HepG2 (cell line): ENCODE measurements around the gene AIDA. TPM values are rescaled to one million over a fixed set of nuclear protein-coding genes. Genes with fewer than 3 reads are reported as not detected.

Experiments
- HNRNPK ChIP-seq: fragments of 200-400 bp; formaldehyde crosslinking; IDR thresholded peaks from 2 replicates; pipeline ENCODE4 v1.6.1; 2018; ENCODE audit warnings: low read length, low read depth, moderate library complexity, mild to moderate bottlenecking; ENCODE audit not compliant: poor library complexity, severe bottlenecking
- MZF1 ChIP-seq: sonication (generic); formaldehyde crosslinking; IDR thresholded peaks from 2 replicates; pipeline ENCODE4 v1.8.1; 2023; ENCODE audit warnings: mild to moderate bottlenecking, missing genetic modification reagents, borderline replicate concordance
- ZIK1 ChIP-seq: sonication (generic); formaldehyde crosslinking; IDR thresholded peaks from 2 replicates; pipeline ENCODE4 v1.5.0; 2020; ENCODE audit warnings: mild to moderate bottlenecking, low read depth, missing genetic modification reagents, borderline replicate concordance
- ZNF747 ChIP-seq: sonication (generic); formaldehyde crosslinking; IDR thresholded peaks from 2 replicates; pipeline ENCODE4 v1.8.1; 2023; ENCODE audit warnings: missing genetic modification reagents, mild to moderate bottlenecking, borderline replicate concordance
- polyA plus RNA-seq, 8 experiments: library from polyadenylated mRNA; depleted of rRNA in 3 of 8; stranded (reverse) in 7 of 8; unstranded in 1 of 8; fragments of >200 nt; fragmentation: Illumina TruSeq in 4 of 8; extraction: Trizol in 4 of 8; gene quantifications; 2 replicates each; pipeline versions ENCODE4 v1.2.1 to v1.2.3, GENCODE V29; 2011 to 2016; ENCODE audit warnings: low read depth in 4 of 8, missing spikeins in 1 of 8, mixed read lengths in 1 of 8; ENCODE audit not compliant: insufficient read depth in 1 of 8
- total RNA-seq, 5 experiments: library from RNA; depleted of rRNA; stranded (reverse); fragments of >200 nt; fragmentation: Illumina TruSeq; extraction: Trizol; gene quantifications; 2 replicates each; pipeline ENCODE4 v1.2.3, GENCODE V29; 2016; ENCODE audit warnings: low read depth in 1 of 5
- TF ChIP-seq, protein P1 (sequence below): sonication (generic); formaldehyde crosslinking; IDR thresholded peaks from 2 replicates; pipeline ENCODE4 v1.4.0; 2020; ENCODE audit warnings: mild to moderate bottlenecking, missing genetic modification reagents
- TF ChIP-seq, protein P2 (sequence below): sonication (generic); formaldehyde crosslinking; IDR thresholded peaks from 2 replicates; pipeline ENCODE4 v1.8.0; 2022; ENCODE audit warnings: mild to moderate bottlenecking, missing genetic modification reagents, moderate library complexity
- TF ChIP-seq, protein P3 (sequence below): IDR thresholded peaks from 2 replicates; pipeline ENCODE4 v1.6.1; 2012; ENCODE audit warnings: low read length, improper control_type of control experiment
- TF ChIP-seq, protein P4 (sequence below): sonication (generic); formaldehyde crosslinking; IDR thresholded peaks from 2 replicates; pipeline ENCODE4 v1.8.1; 2022; ENCODE audit warnings: low read depth, mild to moderate bottlenecking, missing genetic modification reagents
- TF ChIP-seq, protein P5 (sequence below): conservative IDR thresholded peaks from 2 replicates; pipeline ENCODE4 v1.6.1; 2018; ENCODE audit warnings: missing genetic modification reagents

The AIDA gene
- total and polyA plus RNA-seq, 2 of the 13 experiments (the other 11 are each of a cell fraction or from before 2014, with no cell fraction given) = 17.5 to 35.4 TPM

DNA sequence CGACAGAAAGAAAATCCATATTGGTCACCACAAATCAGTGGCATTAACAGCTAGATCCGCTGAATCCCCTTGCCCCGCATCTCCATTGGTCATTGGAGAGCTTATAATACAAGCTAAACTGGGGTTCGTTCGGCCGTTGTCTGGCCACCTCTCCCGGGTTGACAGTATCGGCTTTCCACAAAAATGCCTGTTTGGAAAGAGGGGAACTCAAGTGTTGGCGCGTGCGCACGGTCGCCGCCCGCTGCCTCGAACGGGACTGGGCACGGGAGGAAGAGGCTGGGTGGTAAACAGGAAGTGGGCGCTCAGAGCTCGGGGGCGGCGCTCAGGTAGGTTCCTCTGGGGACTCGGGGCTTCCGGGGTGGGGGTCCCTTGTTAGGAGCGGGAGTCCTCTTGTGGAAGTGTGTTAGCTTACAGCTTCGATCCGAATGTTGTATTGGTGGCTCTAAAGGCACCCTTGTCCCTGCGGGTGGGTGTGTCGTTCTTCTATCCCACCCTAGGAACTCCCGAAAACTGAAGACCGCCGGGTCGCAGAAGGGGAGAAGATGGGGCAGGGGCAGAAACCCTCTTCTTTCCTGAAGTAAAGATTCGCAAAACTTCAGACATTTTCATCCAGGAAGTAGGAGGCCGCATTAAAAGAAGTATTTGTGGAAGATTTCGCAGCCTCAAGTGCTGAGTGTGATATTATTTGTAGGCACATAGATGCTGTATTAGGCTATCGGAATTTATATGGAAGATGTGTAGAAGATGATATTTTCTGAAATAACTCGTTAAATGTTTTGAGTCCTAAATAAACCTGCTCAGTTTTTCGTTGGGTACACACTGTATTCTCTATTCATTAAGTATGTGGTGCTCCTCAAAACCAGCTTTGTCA, 1.0 kb upstream of the AIDA start (continued):
- TF ChIP-seq, protein P1, sequence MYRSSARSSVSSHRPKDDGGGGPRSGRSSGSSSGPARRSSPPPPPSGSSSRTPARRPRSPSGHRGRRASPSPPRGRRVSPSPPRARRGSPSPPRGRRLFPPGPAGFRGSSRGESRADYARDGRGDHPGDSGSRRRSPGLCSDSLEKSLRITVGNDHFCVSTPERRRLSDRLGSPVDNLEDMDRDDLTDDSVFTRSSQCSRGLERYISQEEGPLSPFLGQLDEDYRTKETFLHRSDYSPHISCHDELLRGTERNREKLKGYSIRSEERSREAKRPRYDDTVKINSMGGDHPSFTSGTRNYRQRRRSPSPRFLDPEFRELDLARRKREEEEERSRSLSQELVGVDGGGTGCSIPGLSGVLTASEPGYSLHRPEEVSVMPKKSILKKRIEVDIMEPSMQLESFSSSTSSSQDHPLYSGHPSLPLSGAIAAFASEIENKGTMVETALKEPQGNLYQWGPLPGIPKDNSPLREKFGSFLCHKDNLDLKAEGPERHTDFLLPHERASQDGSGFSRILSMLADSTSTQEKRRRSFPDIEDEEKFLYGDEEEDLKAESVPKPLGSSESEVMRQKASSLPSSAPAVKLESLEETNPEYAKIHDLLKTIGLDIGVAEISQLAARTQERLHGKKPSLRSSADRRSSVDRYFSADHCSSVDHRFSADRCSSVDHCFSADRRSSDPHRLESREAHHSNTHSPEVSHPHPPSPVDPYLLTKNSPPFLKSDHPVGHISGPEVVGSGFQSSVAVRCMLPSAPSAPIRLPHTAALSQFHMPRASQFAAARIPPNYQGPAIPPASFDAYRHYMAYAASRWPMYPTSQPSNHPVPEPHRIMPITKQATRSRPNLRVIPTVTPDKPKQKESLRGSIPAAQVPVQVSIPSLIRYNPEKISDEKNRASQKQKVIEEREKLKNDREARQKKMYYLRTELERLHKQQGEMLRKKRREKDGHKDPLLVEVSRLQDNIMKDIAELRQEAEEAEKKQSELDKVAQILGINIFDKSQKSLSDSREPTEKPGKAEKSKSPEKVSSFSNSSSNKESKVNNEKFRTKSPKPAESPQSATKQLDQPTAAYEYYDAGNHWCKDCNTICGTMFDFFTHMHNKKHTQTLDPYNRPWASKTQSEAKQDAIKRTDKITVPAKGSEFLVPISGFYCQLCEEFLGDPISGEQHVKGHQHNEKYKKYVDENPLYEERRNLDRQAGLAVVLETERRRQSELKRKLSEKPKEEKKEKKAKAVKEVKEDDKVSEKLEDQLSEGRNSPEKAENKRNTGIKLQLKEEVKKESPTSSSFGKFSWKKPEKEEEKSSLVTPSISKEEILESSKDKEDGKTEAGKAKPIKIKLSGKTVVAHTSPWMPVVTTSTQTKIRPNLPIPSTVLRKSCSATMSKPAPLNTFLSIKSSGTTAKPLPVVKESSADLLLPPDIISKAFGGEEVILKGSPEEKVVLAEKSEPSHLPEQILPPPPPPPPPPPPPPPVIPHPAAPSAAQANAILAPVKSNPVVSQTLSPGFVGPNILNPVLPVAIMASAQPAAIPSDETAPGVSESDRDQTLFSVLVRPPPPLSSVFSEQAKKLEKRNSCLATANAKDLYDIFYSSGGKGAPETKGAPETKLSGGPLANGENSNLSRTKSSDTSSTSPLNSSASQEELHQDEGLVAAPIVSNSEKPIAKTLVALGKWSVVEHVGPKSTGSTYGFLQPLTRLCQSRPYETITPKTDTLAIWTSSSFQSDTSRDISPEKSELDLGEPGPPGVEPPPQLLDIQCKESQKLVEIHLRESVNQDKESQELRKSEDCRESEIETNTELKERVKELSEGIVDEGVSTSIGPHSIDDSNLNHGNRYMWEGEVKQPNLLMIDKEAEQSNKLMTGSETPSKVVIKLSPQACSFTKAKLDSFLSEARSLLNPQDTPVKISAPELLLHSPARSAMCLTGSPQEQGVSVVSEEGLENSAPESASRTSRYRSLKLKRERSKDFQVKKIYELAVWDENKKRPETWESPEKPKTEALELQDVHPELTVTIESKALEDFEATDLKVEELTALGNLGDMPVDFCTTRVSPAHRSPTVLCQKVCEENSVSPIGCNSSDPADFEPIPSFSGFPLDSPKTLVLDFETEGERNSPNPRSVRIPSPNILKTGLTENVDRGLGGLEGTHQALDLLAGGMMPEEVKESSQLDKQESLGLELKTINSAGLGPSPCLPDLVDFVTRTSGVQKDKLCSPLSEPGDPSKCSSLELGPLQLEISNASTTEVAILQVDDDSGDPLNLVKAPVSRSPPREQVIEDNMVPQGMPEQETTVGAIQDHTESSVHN = no peak
- TF ChIP-seq ZNF747 (no peak), HNRNPK (no peak), ZIK1 (CRISPR knock-in tag) (no peak), MZF1 (CRISPR knock-in tag) (no peak)
- TF ChIP-seq, protein P2, sequence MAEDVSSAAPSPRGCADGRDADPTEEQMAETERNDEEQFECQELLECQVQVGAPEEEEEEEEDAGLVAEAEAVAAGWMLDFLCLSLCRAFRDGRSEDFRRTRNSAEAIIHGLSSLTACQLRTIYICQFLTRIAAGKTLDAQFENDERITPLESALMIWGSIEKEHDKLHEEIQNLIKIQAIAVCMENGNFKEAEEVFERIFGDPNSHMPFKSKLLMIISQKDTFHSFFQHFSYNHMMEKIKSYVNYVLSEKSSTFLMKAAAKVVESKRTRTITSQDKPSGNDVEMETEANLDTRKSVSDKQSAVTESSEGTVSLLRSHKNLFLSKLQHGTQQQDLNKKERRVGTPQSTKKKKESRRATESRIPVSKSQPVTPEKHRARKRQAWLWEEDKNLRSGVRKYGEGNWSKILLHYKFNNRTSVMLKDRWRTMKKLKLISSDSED (CRISPR knock-in tag) = no peak
- TF ChIP-seq, protein P3, sequence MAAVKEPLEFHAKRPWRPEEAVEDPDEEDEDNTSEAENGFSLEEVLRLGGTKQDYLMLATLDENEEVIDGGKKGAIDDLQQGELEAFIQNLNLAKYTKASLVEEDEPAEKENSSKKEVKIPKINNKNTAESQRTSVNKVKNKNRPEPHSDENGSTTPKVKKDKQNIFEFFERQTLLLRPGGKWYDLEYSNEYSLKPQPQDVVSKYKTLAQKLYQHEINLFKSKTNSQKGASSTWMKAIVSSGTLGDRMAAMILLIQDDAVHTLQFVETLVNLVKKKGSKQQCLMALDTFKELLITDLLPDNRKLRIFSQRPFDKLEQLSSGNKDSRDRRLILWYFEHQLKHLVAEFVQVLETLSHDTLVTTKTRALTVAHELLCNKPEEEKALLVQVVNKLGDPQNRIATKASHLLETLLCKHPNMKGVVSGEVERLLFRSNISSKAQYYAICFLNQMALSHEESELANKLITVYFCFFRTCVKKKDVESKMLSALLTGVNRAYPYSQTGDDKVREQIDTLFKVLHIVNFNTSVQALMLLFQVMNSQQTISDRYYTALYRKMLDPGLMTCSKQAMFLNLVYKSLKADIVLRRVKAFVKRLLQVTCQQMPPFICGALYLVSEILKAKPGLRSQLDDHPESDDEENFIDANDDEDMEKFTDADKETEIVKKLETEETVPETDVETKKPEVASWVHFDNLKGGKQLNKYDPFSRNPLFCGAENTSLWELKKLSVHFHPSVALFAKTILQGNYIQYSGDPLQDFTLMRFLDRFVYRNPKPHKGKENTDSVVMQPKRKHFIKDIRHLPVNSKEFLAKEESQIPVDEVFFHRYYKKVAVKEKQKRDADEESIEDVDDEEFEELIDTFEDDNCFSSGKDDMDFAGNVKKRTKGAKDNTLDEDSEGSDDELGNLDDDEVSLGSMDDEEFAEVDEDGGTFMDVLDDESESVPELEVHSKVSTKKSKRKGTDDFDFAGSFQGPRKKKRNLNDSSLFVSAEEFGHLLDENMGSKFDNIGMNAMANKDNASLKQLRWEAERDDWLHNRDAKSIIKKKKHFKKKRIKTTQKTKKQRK = no peak
- TF ChIP-seq, protein P4, sequence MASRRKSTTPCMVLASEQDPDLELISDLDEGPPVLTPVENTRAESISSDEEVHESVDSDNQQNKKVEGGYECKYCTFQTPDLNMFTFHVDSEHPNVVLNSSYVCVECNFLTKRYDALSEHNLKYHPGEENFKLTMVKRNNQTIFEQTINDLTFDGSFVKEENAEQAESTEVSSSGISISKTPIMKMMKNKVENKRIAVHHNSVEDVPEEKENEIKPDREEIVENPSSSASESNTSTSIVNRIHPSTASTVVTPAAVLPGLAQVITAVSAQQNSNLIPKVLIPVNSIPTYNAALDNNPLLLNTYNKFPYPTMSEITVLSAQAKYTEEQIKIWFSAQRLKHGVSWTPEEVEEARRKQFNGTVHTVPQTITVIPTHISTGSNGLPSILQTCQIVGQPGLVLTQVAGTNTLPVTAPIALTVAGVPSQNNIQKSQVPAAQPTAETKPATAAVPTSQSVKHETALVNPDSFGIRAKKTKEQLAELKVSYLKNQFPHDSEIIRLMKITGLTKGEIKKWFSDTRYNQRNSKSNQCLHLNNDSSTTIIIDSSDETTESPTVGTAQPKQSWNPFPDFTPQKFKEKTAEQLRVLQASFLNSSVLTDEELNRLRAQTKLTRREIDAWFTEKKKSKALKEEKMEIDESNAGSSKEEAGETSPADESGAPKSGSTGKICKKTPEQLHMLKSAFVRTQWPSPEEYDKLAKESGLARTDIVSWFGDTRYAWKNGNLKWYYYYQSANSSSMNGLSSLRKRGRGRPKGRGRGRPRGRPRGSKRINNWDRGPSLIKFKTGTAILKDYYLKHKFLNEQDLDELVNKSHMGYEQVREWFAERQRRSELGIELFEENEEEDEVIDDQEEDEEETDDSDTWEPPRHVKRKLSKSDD (CRISPR knock-in tag) = peak; percentile 36; the same call in 1 of the 2 replicates
- TF ChIP-seq, protein P5, sequence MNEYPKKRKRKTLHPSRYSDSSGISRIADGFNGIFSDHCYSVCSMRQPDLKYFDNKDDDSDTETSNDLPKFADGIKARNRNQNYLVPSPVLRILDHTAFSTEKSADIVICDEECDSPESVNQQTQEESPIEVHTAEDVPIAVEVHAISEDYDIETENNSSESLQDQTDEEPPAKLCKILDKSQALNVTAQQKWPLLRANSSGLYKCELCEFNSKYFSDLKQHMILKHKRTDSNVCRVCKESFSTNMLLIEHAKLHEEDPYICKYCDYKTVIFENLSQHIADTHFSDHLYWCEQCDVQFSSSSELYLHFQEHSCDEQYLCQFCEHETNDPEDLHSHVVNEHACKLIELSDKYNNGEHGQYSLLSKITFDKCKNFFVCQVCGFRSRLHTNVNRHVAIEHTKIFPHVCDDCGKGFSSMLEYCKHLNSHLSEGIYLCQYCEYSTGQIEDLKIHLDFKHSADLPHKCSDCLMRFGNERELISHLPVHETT (CRISPR knock-in tag) = no peak
